ENCODE results near the gene KRCC1. TPM values are rescaled to one million over a fixed set of nuclear protein-coding genes. Genes with fewer than 3 reads are reported as not detected.

Gene KRCC1
- total and polyA plus RNA-seq, 2 experiments from 2014 or later: 10.3 to 12.5 TPM

DNA sequence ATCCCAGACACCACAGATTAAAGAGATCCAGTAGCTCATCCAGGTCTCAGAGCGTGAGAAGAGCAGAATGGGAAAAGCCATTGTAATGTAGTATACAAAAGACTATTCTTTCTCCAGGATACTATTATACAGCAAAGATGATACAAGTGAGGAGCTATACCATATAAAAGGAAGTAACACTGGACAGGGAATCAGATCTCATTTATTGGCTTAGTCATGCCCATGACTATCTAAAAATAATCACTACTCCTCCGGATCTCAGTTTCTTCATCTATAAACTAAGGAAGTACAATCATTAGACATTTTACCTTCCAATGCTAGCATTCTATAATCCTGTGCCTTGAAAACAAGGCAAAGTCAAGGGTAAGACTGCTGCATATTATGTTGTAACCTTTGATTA lies 19.4 kb downstream of the KRCC1 start:
- H3K27me3 ChIP-seq (ENCODE audit: insufficient read depth): no peaks in the 10 kb centered on the region
- no peak overlapping the region for H3K27ac ChIP-seq (ENCODE audit: low read depth)
- Mint-ChIP-seq H3K27me3 (ENCODE audit: insufficient read depth, low read depth, poor library complexity) (no peaks in the 10 kb centered on the region), H3K4me1 (no peaks in the 10 kb centered on the region; the same call in 2 of the 3 replicates), H3K9me3 (no peaks in the 10 kb centered on the region), H3K4me3 (no peak overlapping the region), H3K36me3 (ENCODE audit: low read depth) (peaks cover 3% of the 10 kb centered on the region; the same call in 1 of the 3 replicates), H3K27ac (no peak overlapping the region)
- H3K79me2 ChIP-seq (replicated peaks; ENCODE audit: insufficient read depth): no peaks in the 10 kb centered on the region
- DNase-seq (ENCODE audit: low spot score) (no peak), ATAC-seq (no peak)
- no peak overlapping the region for H2AFZ ChIP-seq
- peaks cover 2% of the 10 kb centered on the region; the same call in 1 of the 2 replicates for H3K9me2 ChIP-seq (ENCODE audit: insufficient read depth)
- H3K4me2 ChIP-seq: no peak overlapping the region
- H3K4me1 ChIP-seq (ENCODE audit: insufficient read depth): no peaks in the 10 kb centered on the region
- no peak for TF ChIP-seq STAT1 (IDR thresholded peaks at IDR 0.05; ENCODE audit: unreplicated experiment)
- TF ChIP-seq NANOG (IDR thresholded peaks at IDR 0.05; ENCODE audit: borderline replicate concordance): no peak
- TF ChIP-seq, protein P1, sequence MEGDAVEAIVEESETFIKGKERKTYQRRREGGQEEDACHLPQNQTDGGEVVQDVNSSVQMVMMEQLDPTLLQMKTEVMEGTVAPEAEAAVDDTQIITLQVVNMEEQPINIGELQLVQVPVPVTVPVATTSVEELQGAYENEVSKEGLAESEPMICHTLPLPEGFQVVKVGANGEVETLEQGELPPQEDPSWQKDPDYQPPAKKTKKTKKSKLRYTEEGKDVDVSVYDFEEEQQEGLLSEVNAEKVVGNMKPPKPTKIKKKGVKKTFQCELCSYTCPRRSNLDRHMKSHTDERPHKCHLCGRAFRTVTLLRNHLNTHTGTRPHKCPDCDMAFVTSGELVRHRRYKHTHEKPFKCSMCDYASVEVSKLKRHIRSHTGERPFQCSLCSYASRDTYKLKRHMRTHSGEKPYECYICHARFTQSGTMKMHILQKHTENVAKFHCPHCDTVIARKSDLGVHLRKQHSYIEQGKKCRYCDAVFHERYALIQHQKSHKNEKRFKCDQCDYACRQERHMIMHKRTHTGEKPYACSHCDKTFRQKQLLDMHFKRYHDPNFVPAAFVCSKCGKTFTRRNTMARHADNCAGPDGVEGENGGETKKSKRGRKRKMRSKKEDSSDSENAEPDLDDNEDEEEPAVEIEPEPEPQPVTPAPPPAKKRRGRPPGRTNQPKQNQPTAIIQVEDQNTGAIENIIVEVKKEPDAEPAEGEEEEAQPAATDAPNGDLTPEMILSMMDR (conservative IDR thresholded peaks at IDR 0.05; ENCODE audit: low read depth in 2 of 2): no peak
- TF ChIP-seq, protein P2, sequence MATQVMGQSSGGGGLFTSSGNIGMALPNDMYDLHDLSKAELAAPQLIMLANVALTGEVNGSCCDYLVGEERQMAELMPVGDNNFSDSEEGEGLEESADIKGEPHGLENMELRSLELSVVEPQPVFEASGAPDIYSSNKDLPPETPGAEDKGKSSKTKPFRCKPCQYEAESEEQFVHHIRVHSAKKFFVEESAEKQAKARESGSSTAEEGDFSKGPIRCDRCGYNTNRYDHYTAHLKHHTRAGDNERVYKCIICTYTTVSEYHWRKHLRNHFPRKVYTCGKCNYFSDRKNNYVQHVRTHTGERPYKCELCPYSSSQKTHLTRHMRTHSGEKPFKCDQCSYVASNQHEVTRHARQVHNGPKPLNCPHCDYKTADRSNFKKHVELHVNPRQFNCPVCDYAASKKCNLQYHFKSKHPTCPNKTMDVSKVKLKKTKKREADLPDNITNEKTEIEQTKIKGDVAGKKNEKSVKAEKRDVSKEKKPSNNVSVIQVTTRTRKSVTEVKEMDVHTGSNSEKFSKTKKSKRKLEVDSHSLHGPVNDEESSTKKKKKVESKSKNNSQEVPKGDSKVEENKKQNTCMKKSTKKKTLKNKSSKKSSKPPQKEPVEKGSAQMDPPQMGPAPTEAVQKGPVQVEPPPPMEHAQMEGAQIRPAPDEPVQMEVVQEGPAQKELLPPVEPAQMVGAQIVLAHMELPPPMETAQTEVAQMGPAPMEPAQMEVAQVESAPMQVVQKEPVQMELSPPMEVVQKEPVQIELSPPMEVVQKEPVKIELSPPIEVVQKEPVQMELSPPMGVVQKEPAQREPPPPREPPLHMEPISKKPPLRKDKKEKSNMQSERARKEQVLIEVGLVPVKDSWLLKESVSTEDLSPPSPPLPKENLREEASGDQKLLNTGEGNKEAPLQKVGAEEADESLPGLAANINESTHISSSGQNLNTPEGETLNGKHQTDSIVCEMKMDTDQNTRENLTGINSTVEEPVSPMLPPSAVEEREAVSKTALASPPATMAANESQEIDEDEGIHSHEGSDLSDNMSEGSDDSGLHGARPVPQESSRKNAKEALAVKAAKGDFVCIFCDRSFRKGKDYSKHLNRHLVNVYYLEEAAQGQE (IDR thresholded peaks at IDR 0.05; ENCODE audit: unreplicated experiment): no peak
- no peak for TF ChIP-seq CREB1 (CRISPR knock-in tag; IDR thresholded peaks at IDR 0.05; ENCODE audit: low read depth)
- TF ChIP-seq EZH2 (IDR thresholded peaks at IDR 0.05; ENCODE audit: low read depth, unreplicated experiment): no peak
- no peak for TF ChIP-seq ZNF114 (CRISPR knock-in tag; IDR thresholded peaks at IDR 0.05)
- 0 out of 2 replicates have a peak, but pooled peaks cover 7% of the 10 kb centered on the region for H3K36me3 ChIP-seq (ENCODE audit: insufficient read depth)
- no peaks in the 10 kb centered on the region for H3F3A ChIP-seq (replicated peaks; ENCODE audit: low read depth)
- no peak overlapping the region for H3K4me3 ChIP-seq
- no peaks in the 10 kb centered on the region for H4K20me1 ChIP-seq (replicated peaks; ENCODE audit: insufficient read depth)

DNA sequence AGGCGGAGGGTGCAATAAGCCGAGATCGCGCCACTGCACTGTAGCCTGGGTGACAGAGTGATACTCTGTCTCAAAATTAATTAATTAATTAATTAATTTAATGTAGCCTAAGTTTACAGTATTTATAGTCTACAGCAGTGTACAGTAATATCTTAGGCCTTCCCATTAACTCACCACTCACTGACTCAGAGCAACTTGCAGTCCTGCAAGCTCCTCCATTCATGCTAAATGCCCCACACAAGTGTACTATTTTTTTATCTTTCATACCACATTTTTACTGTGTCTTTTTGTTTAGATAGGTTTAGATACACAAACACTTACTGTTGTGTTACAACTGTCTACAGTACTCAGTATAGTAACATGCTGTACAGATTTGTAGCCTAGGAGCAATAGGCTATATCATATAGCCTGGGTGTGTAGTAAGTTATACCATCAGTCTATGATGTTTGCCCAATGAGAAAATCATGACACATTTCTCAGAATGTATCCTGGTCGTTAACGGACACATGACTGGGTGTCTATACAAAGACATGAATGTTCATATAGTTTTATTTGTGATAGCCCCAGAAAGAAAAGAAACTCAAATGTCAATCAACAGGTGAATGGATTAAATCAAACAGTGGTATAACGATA lies 23.4 kb downstream of the KRCC1 start:
- H3K36me3 ChIP-seq (ENCODE audit: insufficient read depth): 0 out of 2 replicates have a peak, but pooled peaks cover 7% of the 10 kb centered on the region
- no peaks in the 10 kb centered on the region for H3K4me1 Mint-ChIP-seq
- no peaks in the 10 kb centered on the region for H3F3A ChIP-seq (replicated peaks; ENCODE audit: low read depth)
- H3K36me3 Mint-ChIP-seq (ENCODE audit: low read depth): peaks cover 7% of the 10 kb centered on the region; the same call in 2 of the 3 replicates
- H3K4me3 Mint-ChIP-seq: no peak overlapping the region
- no peak overlapping the region for H3K4me3 ChIP-seq
- DNase-seq (ENCODE audit: low spot score) (no peak), ATAC-seq (no peak)
- no peaks in the 10 kb centered on the region for H3K27me3 Mint-ChIP-seq (ENCODE audit: insufficient read depth, low read depth, poor library complexity)
- H3K4me1 ChIP-seq (ENCODE audit: insufficient read depth): peaks cover 5% of the 10 kb centered on the region
- H3K27me3 ChIP-seq (ENCODE audit: insufficient read depth): no peaks in the 10 kb centered on the region
- no peaks in the 10 kb centered on the region for H3K9me3 Mint-ChIP-seq
- no peak overlapping the region for H3K4me2 ChIP-seq
- H3K27ac Mint-ChIP-seq: no peak overlapping the region
- no peaks in the 10 kb centered on the region for H3K79me2 ChIP-seq (replicated peaks; ENCODE audit: insufficient read depth)
- peaks cover 4% of the 10 kb centered on the region; the same call in 1 of the 2 replicates for H3K9me2 ChIP-seq (ENCODE audit: insufficient read depth)
- no peaks in the 10 kb centered on the region for H4K20me1 ChIP-seq (replicated peaks; ENCODE audit: insufficient read depth)
- H3K27ac ChIP-seq (ENCODE audit: low read depth): no peak overlapping the region
- H2AFZ ChIP-seq: no peak overlapping the region
- TF ChIP-seq POLR2AphosphoS5 (IDR thresholded peaks at IDR 0.05; ENCODE audit: low read depth): no peak
- TF ChIP-seq, protein P3, sequence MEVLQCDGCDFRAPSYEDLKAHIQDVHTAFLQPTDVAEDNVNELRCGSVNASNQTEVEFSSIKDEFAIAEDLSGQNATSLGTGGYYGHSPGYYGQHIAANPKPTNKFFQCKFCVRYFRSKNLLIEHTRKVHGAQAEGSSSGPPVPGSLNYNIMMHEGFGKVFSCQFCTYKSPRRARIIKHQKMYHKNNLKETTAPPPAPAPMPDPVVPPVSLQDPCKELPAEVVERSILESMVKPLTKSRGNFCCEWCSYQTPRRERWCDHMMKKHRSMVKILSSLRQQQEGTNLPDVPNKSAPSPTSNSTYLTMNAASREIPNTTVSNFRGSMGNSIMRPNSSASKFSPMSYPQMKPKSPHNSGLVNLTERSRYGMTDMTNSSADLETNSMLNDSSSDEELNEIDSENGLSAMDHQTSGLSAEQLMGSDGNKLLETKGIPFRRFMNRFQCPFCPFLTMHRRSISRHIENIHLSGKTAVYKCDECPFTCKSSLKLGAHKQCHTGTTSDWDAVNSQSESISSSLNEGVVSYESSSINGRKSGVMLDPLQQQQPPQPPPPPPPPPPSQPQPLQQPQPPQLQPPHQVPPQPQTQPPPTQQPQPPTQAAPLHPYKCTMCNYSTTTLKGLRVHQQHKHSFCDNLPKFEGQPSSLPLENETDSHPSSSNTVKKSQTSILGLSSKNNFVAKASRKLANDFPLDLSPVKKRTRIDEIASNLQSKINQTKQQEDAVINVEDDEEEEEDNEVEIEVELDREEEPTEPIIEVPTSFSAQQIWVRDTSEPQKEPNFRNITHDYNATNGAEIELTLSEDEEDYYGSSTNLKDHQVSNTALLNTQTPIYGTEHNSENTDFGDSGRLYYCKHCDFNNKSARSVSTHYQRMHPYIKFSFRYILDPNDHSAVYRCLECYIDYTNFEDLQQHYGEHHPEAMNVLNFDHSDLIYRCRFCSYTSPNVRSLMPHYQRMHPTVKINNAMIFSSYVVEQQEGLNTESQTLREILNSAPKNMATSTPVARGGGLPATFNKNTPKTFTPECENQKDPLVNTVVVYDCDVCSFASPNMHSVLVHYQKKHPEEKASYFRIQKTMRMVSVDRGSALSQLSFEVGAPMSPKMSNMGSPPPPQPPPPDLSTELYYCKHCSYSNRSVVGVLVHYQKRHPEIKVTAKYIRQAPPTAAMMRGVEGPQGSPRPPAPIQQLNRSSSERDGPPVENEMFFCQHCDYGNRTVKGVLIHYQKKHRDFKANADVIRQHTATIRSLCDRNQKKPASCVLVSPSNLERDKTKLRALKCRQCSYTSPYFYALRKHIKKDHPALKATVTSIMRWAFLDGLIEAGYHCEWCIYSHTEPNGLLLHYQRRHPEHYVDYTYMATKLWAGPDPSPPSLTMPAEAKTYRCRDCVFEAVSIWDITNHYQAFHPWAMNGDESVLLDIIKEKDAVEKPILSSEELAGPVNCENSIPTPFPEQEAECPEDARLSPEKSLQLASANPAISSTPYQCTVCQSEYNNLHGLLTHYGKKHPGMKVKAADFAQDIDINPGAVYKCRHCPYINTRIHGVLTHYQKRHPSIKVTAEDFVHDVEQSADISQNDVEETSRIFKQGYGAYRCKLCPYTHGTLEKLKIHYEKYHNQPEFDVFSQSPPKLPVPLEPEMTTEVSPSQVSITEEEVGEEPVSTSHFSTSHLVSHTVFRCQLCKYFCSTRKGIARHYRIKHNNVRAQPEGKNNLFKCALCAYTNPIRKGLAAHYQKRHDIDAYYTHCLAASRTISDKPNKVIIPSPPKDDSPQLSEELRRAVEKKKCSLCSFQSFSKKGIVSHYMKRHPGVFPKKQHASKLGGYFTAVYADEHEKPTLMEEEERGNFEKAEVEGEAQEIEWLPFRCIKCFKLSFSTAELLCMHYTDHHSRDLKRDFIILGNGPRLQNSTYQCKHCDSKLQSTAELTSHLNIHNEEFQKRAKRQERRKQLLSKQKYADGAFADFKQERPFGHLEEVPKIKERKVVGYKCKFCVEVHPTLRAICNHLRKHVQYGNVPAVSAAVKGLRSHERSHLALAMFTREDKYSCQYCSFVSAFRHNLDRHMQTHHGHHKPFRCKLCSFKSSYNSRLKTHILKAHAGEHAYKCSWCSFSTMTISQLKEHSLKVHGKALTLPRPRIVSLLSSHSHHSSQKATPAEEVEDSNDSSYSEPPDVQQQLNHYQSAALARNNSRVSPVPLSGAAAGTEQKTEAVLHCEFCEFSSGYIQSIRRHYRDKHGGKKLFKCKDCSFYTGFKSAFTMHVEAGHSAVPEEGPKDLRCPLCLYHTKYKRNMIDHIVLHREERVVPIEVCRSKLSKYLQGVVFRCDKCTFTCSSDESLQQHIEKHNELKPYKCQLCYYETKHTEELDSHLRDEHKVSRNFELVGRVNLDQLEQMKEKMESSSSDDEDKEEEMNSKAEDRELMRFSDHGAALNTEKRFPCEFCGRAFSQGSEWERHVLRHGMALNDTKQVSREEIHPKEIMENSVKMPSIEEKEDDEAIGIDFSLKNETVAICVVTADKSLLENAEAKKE (CRISPR knock-in tag; IDR thresholded peaks at IDR 0.05): no peak

Measured in GM23338 (cell line).